Measurements from ENCODE around the gene DIAPH3. TPM values are rescaled to one million over a fixed set of nuclear protein-coding genes. Genes with fewer than 3 reads are reported as not detected.

The DIAPH3 gene
- total RNA-seq, 2 donors from 2014 or later, result 7.1 to 8.0 TPM

DNA sequence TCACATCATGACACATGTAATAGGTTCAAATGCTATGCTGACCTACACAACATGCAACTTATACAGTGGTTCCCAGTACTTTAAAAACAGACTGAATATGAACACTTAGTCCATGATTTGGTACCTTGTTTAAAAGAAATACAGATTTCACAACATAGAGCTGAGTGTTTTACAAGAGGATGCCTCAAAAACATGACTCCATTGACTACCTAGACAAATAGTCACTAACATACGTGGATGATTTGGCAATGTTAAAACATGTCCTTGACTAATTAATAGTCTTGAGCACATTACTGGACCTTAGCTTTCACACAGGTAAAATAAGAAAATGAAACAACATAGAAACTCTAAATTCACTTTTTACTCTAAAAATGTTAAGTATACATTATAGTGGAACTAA lies 300.1 kb downstream of the DIAPH3 start:
- TF ChIP-seq, protein P1, sequence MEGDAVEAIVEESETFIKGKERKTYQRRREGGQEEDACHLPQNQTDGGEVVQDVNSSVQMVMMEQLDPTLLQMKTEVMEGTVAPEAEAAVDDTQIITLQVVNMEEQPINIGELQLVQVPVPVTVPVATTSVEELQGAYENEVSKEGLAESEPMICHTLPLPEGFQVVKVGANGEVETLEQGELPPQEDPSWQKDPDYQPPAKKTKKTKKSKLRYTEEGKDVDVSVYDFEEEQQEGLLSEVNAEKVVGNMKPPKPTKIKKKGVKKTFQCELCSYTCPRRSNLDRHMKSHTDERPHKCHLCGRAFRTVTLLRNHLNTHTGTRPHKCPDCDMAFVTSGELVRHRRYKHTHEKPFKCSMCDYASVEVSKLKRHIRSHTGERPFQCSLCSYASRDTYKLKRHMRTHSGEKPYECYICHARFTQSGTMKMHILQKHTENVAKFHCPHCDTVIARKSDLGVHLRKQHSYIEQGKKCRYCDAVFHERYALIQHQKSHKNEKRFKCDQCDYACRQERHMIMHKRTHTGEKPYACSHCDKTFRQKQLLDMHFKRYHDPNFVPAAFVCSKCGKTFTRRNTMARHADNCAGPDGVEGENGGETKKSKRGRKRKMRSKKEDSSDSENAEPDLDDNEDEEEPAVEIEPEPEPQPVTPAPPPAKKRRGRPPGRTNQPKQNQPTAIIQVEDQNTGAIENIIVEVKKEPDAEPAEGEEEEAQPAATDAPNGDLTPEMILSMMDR (IDR thresholded peaks at IDR 0.05), result no peak
- Histone ChIP-seq H3K27me3 (replicated peaks; ENCODE audit: insufficient read depth) (no peaks in the 10 kb centered on the region), H3K36me3 (no peaks in the 10 kb centered on the region), H3K9me3 (no peaks in the 10 kb centered on the region), H3K4me1 (ENCODE audit: control insufficient read depth in 1 of 2, low read depth in 2 of 2) (peaks cover 3 to 11% of the 10 kb centered on the region in 2 donors), H3K27ac (no peak overlapping the region), H3K4me3 (no peak overlapping the region)
- DNase-seq (ENCODE audit: low spot score) (no peak), ATAC-seq (ENCODE audit: insufficient number of reproducible peaks, low FRiP score, low read depth) (no peak)

DNA sequence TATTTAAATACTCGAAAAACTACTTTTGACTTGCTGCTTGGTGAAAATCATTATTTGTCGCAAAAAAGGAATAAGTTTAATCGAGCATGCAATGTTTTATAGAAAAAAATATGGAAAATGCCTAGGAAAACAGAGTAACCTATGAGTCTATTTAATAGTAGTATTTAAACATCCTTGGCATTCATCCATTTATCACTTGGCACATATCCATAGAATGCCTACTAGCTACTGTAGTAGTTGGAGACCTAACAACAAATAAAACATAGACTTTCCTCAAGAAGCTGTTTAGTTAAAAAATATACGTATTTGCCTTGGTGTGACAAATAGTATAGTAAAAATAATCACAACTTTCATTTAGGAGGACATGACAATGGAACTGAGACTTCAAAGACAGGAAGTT lies 302.1 kb downstream of the DIAPH3 start:
- Histone ChIP-seq H3K4me3 (no peak overlapping the region), H3K4me1 (ENCODE audit: control insufficient read depth in 1 of 2, low read depth in 2 of 2) (peaks cover 3 to 11% of the 10 kb centered on the region in 2 donors), H3K27ac (no peak overlapping the region), H3K9me3 (no peaks in the 10 kb centered on the region), H3K36me3 (no peaks in the 10 kb centered on the region), H3K27me3 (replicated peaks; ENCODE audit: insufficient read depth) (no peaks in the 10 kb centered on the region)
- TF ChIP-seq, protein P1 (IDR thresholded peaks at IDR 0.05), result no peak
- DNase-seq (ENCODE audit: low spot score), result no peak
- no peak for ATAC-seq (ENCODE audit: insufficient number of reproducible peaks, low FRiP score, low read depth)

DNA sequence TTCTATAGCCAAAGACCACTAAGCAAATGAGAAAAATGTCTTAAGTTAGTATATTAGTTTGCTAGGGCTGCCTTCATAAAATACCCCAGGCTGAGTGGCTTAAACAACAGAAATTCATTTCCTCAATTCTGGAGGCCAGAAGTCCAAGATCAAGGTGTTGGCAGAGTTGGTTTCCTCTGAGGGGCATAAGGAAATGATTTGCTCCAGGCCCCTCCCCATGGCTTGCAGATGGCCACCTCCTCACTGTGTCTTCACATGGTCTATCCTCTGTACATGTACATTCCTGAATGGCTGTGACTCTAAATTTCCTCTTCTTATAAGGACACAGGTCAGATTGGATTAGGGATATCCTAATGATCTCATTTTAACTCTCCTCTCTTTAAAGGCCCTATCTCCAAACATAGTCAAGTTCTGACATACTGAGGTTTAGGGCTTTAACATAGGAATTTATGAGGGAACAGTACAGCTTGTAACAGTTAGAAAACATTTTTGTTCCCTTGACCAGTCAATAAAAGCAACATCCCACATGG lies 307.4 kb downstream of the DIAPH3 start:
- DNase-seq (ENCODE audit: low spot score) (no peak), ATAC-seq (ENCODE audit: insufficient number of reproducible peaks, low FRiP score, low read depth) (no peak)
- H3K4me1 ChIP-seq (ENCODE audit: control insufficient read depth in 1 of 2, low read depth in 2 of 2), result no peaks in the 10 kb centered on the region
- H3K4me3 ChIP-seq, result no peak overlapping the region
- TF ChIP-seq, protein P1 (IDR thresholded peaks at IDR 0.05), result no peak
- no peaks in the 10 kb centered on the region for H3K27me3 ChIP-seq (replicated peaks; ENCODE audit: insufficient read depth)
- H3K9me3 ChIP-seq, result no peaks in the 10 kb centered on the region
- H3K27ac ChIP-seq, result no peak overlapping the region
- H3K36me3 ChIP-seq, result no peaks in the 10 kb centered on the region

DNA sequence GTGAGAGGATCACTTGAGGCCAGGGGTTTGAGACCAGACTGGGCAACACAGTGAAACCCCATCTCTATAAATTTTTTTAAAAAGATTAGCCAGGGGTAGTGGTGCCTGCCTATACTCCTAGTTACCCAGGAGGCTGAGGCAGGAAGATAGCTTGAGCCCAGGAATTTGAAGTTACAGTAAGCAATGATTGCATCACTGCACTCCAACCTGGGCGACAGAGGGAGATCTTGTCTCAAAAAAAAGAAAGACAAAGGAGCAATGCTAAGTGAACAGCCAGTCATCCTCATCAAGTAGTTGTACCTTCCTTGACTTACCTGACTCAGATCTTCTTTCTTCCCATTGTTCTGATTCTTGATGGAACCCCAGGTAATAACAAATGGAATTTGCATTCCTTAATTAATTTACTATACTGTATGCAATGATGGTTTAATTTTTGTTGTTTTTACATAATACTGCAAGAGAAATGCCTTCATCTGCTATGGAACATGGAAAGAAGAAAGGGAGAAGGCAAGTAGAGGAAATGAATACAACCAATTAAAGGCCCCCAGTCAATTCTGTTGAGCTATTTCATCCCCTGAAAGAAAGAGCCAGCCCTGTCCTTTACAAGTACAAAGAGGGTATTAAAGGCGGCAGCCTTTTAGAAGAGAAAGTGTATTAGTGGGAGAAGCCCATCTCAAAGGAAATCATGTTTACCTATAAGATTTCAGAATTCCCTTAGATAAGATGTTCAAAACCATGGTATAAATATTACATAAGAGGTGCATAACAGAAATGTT lies 316.7 kb downstream of the DIAPH3 start:
- Histone ChIP-seq H3K27me3 (replicated peaks; ENCODE audit: insufficient read depth) (no peaks in the 10 kb centered on the region), H3K36me3 (no peaks in the 10 kb centered on the region), H3K4me1 (ENCODE audit: control insufficient read depth in 1 of 2, low read depth in 2 of 2) (no peaks in the 10 kb centered on the region), H3K9me3 (no peaks in the 10 kb centered on the region), H3K27ac (no peak overlapping the region), H3K4me3 (no peak overlapping the region)
- DNase-seq (ENCODE audit: low spot score), result no peak
- TF ChIP-seq, protein P1 (IDR thresholded peaks at IDR 0.05), result no peak
- ATAC-seq (ENCODE audit: insufficient number of reproducible peaks, low FRiP score, low read depth), result no peak

DNA sequence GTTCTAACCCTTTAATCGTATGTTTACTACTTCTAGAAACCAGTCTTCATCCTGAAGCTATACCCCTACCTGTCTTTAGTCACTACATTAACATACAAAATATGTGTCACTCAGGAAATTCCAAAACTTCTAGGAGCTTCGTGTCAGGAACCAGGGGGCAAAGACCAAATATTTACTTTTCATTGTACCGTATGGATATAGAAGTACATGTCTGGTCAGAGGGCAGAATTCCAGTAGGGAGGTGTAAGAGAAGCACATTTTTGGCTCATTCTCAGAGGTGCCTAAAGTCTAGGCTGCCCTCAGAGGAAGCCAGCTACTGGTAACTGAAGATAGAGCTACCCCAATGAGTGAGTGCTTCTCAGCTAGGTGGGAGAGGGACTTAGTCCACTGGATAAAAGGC lies 320.7 kb downstream of the DIAPH3 start:
- Histone ChIP-seq H3K36me3 (no peaks in the 10 kb centered on the region), H3K4me1 (ENCODE audit: control insufficient read depth in 1 of 2, low read depth in 2 of 2) (no peaks in the 10 kb centered on the region), H3K9me3 (no peaks in the 10 kb centered on the region), H3K27ac (no peak overlapping the region), H3K27me3 (replicated peaks; ENCODE audit: insufficient read depth) (no peaks in the 10 kb centered on the region), H3K4me3 (no peak overlapping the region)
- TF ChIP-seq, protein P1 (IDR thresholded peaks at IDR 0.05), result no peak
- DNase-seq (ENCODE audit: low spot score), result no peak
- ATAC-seq (ENCODE audit: insufficient number of reproducible peaks, low FRiP score, low read depth), result no peak

Data from thoracic aorta (tissue), 2 donors.